Amniotic epithelial cell (primary cell): ENCODE measurements around the gene RNF151.

Experiments
- DNase-seq: peaks from one replicate; pipeline ENCODE4 v3.0.0-alpha.2; 2010; ENCODE audit warnings: low read depth

The RNF151 gene

GRCh38 chr16:1992704-1993317 is 26.2 kb downstream of the RNF151 start:
- no peak for DNase-seq

GRCh38 chr16:1993731-1994131 is 27.1 kb downstream of the RNF151 start:
- DNase-seq = peak; percentile 23

- peak; percentile 53 for DNase-seq
Measured at GRCh38 chr16:1997494-1998359, 31.1 kb downstream of the RNF151 start.

- DNase-seq = no peak
Measured at GRCh38 chr16:1998360-1998835, 31.7 kb downstream of the RNF151 start.

- no peak for DNase-seq
Measured at GRCh38 chr16:1998852-1999801, 32.5 kb downstream of the RNF151 start.

GRCh38 chr16:1999866-2000514 is 33.3 kb downstream of the RNF151 start:
- DNase-seq = no peak

- no peak for DNase-seq
Measured at GRCh38 chr16:2001035-2001434, 34.4 kb downstream of the RNF151 start.

GRCh38 chr16:2001456-2002355 is 35.0 kb downstream of the RNF151 start:
- no peak for DNase-seq

- DNase-seq = no peak
Measured at GRCh38 chr16:2002406-2003230, 36.0 kb downstream of the RNF151 start.

GRCh38 chr16:2003231-2003826 is 36.7 kb downstream of the RNF151 start:
- no peak for DNase-seq

- peak; percentile 65 for DNase-seq
Measured at GRCh38 chr16:2003827-2004641, 37.4 kb downstream of the RNF151 start.

- DNase-seq = no peak
Measured at GRCh38 chr16:2004795-2005517, 38.3 kb downstream of the RNF151 start.

- DNase-seq = no peak
Measured at GRCh38 chr16:2005646-2006045, 39.0 kb downstream of the RNF151 start.

GRCh38 chr16:2006317-2006716 is 39.7 kb downstream of the RNF151 start:
- no peak for DNase-seq

GRCh38 chr16:2007081-2007836 is 40.6 kb downstream of the RNF151 start:
- DNase-seq = no peak

GRCh38 chr16:2008009-2008526 is 41.4 kb downstream of the RNF151 start:
- peak; percentile 92 for DNase-seq
